HEK293T (cell line): ENCODE measurements around the gene CAPN7.

Source experiments
- BHLHE40 ChIP-seq: fragments of 450-650 bp; IDR thresholded peaks from 2 replicates; pipeline ENCODE4 v1.6.1; 2016; ENCODE audit warnings: mild to moderate bottlenecking, moderate library complexity, borderline replicate concordance
- CTBP1 ChIP-seq: fragments of 450-650 bp; IDR thresholded peaks from 2 replicates; pipeline ENCODE4 v1.6.1; 2016; ENCODE audit warnings: borderline replicate concordance
- FOXA1 ChIP-seq: fragments of 450-650 bp; IDR thresholded peaks from 2 replicates; pipeline ENCODE4 v1.6.1; 2016; ENCODE audit warnings: mild to moderate bottlenecking
- FOXK2 ChIP-seq: fragments of 450-650 bp; IDR thresholded peaks from 2 replicates; pipeline ENCODE4 v1.6.1; 2016; ENCODE audit warnings: mild to moderate bottlenecking
- FOXM1 ChIP-seq: fragments of 450-650 bp; IDR thresholded peaks from 2 replicates; pipeline ENCODE4 v1.6.1; 2017; ENCODE audit warnings: mild to moderate bottlenecking, borderline replicate concordance
- NFRKB ChIP-seq: fragments of 450-650 bp; IDR thresholded peaks from 2 replicates; pipeline ENCODE4 v1.6.1; 2016; ENCODE audit warnings: mild to moderate bottlenecking, moderate library complexity
- PKNOX1 ChIP-seq: fragments of 450-650 bp; IDR thresholded peaks from 2 replicates; pipeline ENCODE4 v1.6.1; 2016
- SP1 ChIP-seq: fragments of 450-650 bp; IDR thresholded peaks from 2 replicates; pipeline ENCODE4 v1.6.1; 2017
- SUZ12 ChIP-seq: fragments of 450-650 bp; IDR thresholded peaks from 2 replicates; pipeline ENCODE4 v1.6.1; 2016; ENCODE audit warnings: mild to moderate bottlenecking

GRCh38 chr3:15288331-15289035 lies 82.4 kb downstream of the CAPN7 start:
- no peak for TF ChIP-seq FOXM1
- TF ChIP-seq CTBP1 = no peak
- TF ChIP-seq FOXA1 = no peak
- no peak for TF ChIP-seq SUZ12
- no peak for TF ChIP-seq SP1
- TF ChIP-seq PKNOX1 = no peak
- no peak for TF ChIP-seq NFRKB
- TF ChIP-seq BHLHE40 = no peak
- TF ChIP-seq FOXK2 = no peak
